Stimulated activated CD8-positive, alpha-beta memory T cell treated with anti-CD3 and anti-CD28 coated beads, Interleukin-7, amount 100 ng/mL, for 4 hours (primary cell): ENCODE measurements around the gene BRICD5.

Source experiments
- DNase-seq, 2 donors: peaks; one replicate each; pipeline ENCODE4 v3.0.0-alpha.2; 2020; ENCODE audit warnings: low read depth in 2 of 2

Gene BRICD5

GRCh38 chr16:2180962-2181923 lies 29.4 kb downstream of the BRICD5 start:
- DNase-seq = no peak

GRCh38 chr16:2180461-2180860 lies 30.2 kb downstream of the BRICD5 start:
- no peak for DNase-seq

GRCh38 chr16:2179576-2179975 lies 31.1 kb downstream of the BRICD5 start:
- no peak for DNase-seq

- DNase-seq = no peak
Observed at GRCh38 chr16:2179107-2179501, 31.6 kb downstream of the BRICD5 start.

GRCh38 chr16:2178321-2179106 lies 32.1 kb downstream of the BRICD5 start:
- DNase-seq = no peak

- DNase-seq = no peak
Observed at GRCh38 chr16:2177561-2177960, 33.1 kb downstream of the BRICD5 start.

- no peak for DNase-seq
Observed at GRCh38 chr16:2177101-2177500, 33.6 kb downstream of the BRICD5 start.

GRCh38 chr16:2176047-2176446 lies 34.6 kb downstream of the BRICD5 start:
- no peak for DNase-seq

- DNase-seq = no peak
Observed at GRCh38 chr16:2175454-2175853, 35.2 kb downstream of the BRICD5 start.

- DNase-seq = no peak
Observed at GRCh38 chr16:2174396-2175131, 36.1 kb downstream of the BRICD5 start.

- no peak for DNase-seq
Observed at GRCh38 chr16:2173916-2174315, 36.7 kb downstream of the BRICD5 start.

- no peak for DNase-seq
Observed at GRCh38 chr16:2173366-2173765, 37.3 kb downstream of the BRICD5 start.

GRCh38 chr16:2172688-2173335 lies 37.9 kb downstream of the BRICD5 start:
- DNase-seq = no peak

GRCh38 chr16:2171601-2172178 lies 39.0 kb downstream of the BRICD5 start:
- DNase-seq = no peak

GRCh38 chr16:2170587-2171435 lies 39.9 kb downstream of the BRICD5 start:
- no peak for DNase-seq

GRCh38 chr16:2170080-2170479 lies 40.6 kb downstream of the BRICD5 start:
- DNase-seq = no peak

GRCh38 chr16:2167068-2167638 lies 43.5 kb downstream of the BRICD5 start:
- no peak for DNase-seq

GRCh38 chr16:2166263-2167067 lies 44.2 kb downstream of the BRICD5 start:
- DNase-seq = no peak

GRCh38 chr16:2165861-2166260 lies 44.8 kb downstream of the BRICD5 start:
- DNase-seq = no peak
